HG02588 (cell line): ENCODE results near the gene CEBPG.

Source experiments
- ATAC-seq: cut with Tn5 transposase; IDR thresholded peaks from one replicate; pipeline ENCODE4 v1.9.1; 2021; ENCODE audit warnings: mild to moderate bottlenecking, moderate library complexity; ENCODE audit not compliant: unreplicated experiment

CEBPG gene

DNA sequence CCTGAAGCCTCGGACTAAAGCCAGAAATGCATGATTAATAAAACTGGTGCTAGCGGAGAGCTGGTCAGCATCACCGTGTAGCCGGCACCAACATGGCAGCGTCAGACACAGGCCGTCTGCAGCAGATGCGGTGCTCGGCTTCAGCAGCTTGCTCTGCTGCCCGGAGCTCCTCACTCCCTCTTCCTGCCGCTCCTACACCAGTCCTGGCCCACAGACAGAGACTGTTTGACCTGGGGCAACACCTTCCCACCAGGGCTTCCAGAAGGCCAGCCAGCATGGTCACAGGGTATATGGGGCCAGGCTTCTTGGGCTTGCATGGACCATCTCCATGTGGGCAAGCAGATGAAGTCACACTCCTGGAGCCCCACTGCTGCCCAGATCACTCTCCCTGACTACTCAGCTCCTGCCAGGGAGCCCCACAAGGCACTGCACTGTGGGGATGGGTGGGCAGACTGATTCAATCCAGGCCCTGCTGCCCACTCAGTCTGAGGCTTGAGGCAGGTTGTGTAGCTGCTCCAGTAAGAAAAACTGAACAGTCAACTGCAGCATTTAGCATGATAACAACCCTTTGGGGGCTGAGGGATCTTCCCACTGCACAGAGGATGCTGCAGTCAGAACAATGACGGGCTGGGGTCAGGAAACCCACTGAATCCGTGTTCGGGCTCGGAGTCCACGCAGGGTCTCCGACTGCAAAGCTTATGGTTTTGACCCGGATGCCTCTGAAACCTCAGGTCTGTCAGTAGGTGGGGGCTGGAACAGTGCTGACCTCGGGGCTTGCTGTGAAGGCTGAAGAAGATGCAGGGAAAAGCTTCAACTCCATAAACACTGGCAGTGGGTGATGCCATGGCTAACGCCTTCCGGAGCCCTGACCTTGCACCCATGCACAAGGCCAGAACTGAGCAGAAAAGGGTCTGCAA lies 45.6 kb downstream of the CEBPG start:
- no peak for ATAC-seq

GRCh38 chr19:33419788-33420130 lies 46.2 kb downstream of the CEBPG start:
- no peak for ATAC-seq

- no peak for ATAC-seq
These were observed 47.3 kb downstream of the CEBPG start for GRCh38 chr19:33420821-33421220.

GRCh38 chr19:33421368-33421767 lies 47.9 kb downstream of the CEBPG start:
- no peak for ATAC-seq

DNA sequence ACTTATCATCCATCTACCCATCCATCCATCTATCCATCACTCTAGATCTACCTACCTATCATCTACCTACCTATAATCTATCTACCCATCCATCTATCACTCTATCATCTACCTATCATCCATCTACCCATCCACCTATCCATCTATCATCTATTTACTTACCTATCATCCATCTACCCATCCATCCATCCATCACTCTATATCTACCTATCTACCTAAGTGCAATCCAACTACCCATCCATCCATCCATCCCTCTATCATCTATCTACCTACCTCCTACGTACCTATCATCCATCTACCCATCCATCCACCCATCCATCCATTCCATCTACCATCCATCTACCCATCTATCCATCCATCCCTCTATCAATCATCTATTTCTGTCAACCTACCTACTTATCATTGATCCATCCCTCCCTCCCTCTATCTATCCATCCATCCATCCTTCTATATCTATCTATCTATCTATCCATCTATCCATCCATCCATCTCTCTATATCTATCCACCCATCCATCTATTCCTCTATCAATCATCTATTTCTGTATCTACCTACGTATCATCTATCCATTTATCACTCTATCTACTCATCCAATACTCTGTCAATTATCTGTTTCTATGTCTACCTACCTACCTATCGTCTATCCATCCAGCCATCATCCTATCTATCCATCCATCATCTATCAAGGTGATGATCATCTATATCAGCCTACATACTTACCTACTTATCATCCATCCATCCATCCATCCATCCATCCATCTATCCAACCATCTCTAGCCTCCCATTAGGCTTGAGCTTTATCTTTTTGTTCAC lies 49.1 kb downstream of the CEBPG start:
- no peak for ATAC-seq

- no peak for ATAC-seq
These were observed 50.7 kb downstream of the CEBPG start for GRCh38 chr19:33424181-33424580.

GRCh38 chr19:33426621-33427361 lies 53.3 kb downstream of the CEBPG start:
- no peak for ATAC-seq

DNA sequence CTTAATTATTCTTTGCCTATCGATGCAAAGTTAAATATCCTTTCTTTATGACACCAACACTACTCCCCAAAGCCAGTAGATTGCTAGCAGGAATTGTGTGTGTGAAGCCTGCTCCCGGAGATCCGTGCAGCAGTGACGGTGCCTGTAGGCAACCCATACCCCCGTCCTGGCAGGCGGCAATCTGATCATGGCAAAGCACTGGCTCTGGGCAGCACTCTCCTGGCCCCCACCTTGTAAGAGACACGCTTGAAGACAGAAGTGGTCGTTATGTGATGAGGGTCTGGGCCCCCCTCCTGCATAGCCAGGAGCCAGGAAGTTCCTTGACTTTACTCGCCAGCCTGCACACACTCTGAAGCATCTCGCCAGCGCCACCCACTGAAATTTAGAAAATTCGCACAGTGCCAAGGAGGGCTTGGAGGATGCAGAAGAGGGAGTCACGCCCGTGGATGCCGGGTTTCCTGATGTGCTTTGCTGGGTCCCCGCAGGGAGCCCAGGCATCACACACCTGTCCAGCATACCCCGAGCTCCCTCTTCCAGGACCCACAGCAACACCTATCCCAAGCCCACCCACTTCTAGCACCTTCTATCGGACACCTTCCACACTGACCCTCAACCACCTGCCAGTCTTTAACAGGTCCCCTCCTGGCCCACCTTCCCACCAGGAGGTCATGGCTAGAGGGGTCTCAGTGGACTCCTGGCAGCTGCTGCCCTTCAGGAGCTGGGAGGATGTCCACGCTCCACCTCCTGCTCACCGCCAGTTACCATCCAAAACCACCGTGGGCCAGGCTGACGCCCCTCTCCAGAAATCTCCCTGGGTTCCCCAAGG lies 54.5 kb downstream of the CEBPG start:
- ATAC-seq, result no peak

GRCh38 chr19:33428627-33429125 lies 55.2 kb downstream of the CEBPG start:
- ATAC-seq, result no peak

DNA sequence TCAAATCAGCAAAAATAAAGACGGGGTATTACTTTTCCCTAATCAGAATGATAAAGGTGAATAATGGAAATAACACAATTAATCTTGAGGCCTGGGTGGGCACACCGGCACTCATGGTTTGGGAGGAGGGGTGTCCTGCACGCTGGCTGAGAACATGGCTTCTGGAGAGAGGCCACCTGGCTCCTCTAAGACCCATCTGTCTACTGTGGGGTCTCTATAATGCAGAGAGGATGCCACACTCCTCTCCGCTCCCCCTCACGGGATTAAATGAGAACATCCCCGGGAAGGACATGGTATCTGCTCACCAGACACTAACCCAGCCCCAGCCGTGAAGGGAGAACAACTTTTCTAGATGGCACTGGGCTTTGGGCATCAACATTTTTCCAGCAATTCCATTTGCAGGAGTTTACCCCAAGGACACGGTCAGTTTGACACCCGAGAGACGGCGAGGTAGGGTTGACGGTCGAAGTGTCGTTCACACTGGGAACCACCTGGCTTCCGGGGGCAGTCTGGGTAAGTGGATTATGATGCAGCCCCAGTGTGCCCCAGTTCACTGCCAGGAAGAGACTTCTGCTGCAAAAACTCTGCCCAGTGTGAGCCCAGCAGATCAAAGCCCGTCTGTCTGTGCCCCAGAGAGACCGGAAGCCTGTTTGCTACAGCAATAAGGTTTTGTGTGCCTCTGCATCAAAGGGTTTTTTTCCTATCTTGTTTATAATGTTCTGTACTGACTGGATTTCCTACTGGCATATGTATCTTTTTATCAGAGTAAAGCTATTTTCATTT lies 56.6 kb downstream of the CEBPG start:
- ATAC-seq, result no peak

GRCh38 chr19:33430674-33431277 lies 57.3 kb downstream of the CEBPG start:
- ATAC-seq, result no peak

GRCh38 chr19:33432015-33432414 lies 58.5 kb downstream of the CEBPG start:
- ATAC-seq, result no peak
